Osteoblast (primary cell): ENCODE data around the gene TMEM9. TPM values are rescaled to one million over a fixed set of nuclear protein-coding genes. Genes with fewer than 3 reads are reported as not detected.

Source experiments
- DNase-seq: peaks from one replicate; pipeline ENCODE4 v3.0.0; 2011; ENCODE audit warnings: low spot score, mixed read lengths; ENCODE audit not compliant: insufficient read length; ENCODE audit errors: missing footprints
- H2AFZ ChIP-seq: 2 replicates; pipeline ENCODE4 v1.6.0; 2011; ENCODE audit warnings: mild to moderate bottlenecking, low read length
- H3K27ac ChIP-seq: 2 replicates; pipeline ENCODE4 v1.5.1; 2011; ENCODE audit warnings: mild to moderate bottlenecking, low read depth, low read length, moderate library complexity
- H3K27me3 ChIP-seq: 2 replicates; pipeline ENCODE4 v1.6.0; 2012; ENCODE audit warnings: mild to moderate bottlenecking, control low read depth, inconsistent platforms, low read length, moderate library complexity; ENCODE audit not compliant: insufficient read depth
- H3K36me3 ChIP-seq: 2 replicates; pipeline ENCODE4 v1.5.1; 2011; ENCODE audit warnings: mild to moderate bottlenecking, low read length, control low read depth, moderate library complexity; ENCODE audit not compliant: insufficient read depth
- H3K4me1 ChIP-seq: 2 replicates; pipeline ENCODE4 v1.5.1; 2011; ENCODE audit warnings: mild to moderate bottlenecking, low read length, control low read depth, moderate library complexity; ENCODE audit not compliant: insufficient read depth
- H3K4me2 ChIP-seq: 2 replicates; pipeline ENCODE4 v1.6.0; 2011; ENCODE audit warnings: mild to moderate bottlenecking, low read length; ENCODE audit not compliant: insufficient read depth
- H3K4me3 ChIP-seq: fragments of 200-600 bp; sonication (generic); 3 replicates; pipeline ENCODE4 v1.5.1; 2012; ENCODE audit warnings: mild to moderate bottlenecking, low read length, inconsistent platforms; ENCODE audit not compliant: insufficient read depth
- H3K79me2 ChIP-seq: 2 replicates; pipeline ENCODE4 v1.6.0; 2012; ENCODE audit warnings: mild to moderate bottlenecking, low read length, control low read depth, inconsistent platforms; ENCODE audit not compliant: insufficient read depth
- H3K9me3 ChIP-seq: 2 replicates; pipeline ENCODE4 v1.5.1; 2011; ENCODE audit warnings: low read depth, low read length, control low read depth
- H4K20me1 ChIP-seq: 2 replicates; pipeline ENCODE4 v1.6.0; 2012; ENCODE audit warnings: mild to moderate bottlenecking, low read length, control low read depth; ENCODE audit not compliant: insufficient read depth
- CTCF ChIP-seq: IDR thresholded peaks from 2 replicates; pipeline ENCODE4 v1.5.1; 2011; ENCODE audit warnings: mild to moderate bottlenecking, low read depth, low read length, moderate library complexity; ENCODE audit errors: extremely low read depth
- total RNA-seq: library from RNA; depleted of rRNA; stranded (reverse); fragments of >200 nt; gene quantifications from 2 replicates; pipeline ENCODE4 v1.2.3, GENCODE V29; 2012

The TMEM9 gene
- total RNA-seq, 1 donor = 45.6 TPM

- no peak for TF ChIP-seq CTCF
- Histone ChIP-seq H3K4me1 (no peaks in the 10 kb centered on the region), H3K4me2 (no peak overlapping the region), H3K9me3 (no peaks in the 10 kb centered on the region), H3K79me2 (no peaks in the 10 kb centered on the region), H3K36me3 (no peaks in the 10 kb centered on the region), H2AFZ (no peak overlapping the region), H3K4me3 (no peak overlapping the region), H3K27ac (no peak overlapping the region), H4K20me1 (no peaks in the 10 kb centered on the region), H3K27me3 (peaks cover 12% of the 10 kb centered on the region)
- no peak for DNase-seq
Observed at GRCh38 chr1:201094832-201095231, 59.4 kb downstream of the TMEM9 start.

GRCh38 chr1:201093962-201094361, 60.3 kb downstream of the TMEM9 start:
- H3K27ac ChIP-seq = no peak overlapping the region
- H3K79me2 ChIP-seq = no peaks in the 10 kb centered on the region
- H3K4me3 ChIP-seq = no peak overlapping the region
- H3K27me3 ChIP-seq = peaks cover 10% of the 10 kb centered on the region
- no peaks in the 10 kb centered on the region for H3K9me3 ChIP-seq
- DNase-seq = no peak
- TF ChIP-seq CTCF = no peak
- no peak overlapping the region for H2AFZ ChIP-seq
- H3K4me2 ChIP-seq = no peak overlapping the region
- no peaks in the 10 kb centered on the region for H3K36me3 ChIP-seq
- no peaks in the 10 kb centered on the region for H3K4me1 ChIP-seq
- no peaks in the 10 kb centered on the region for H4K20me1 ChIP-seq

- no peaks in the 10 kb centered on the region for H3K9me3 ChIP-seq
- no peaks in the 10 kb centered on the region for H3K4me1 ChIP-seq
- no peaks in the 10 kb centered on the region for H3K36me3 ChIP-seq
- no peak for TF ChIP-seq CTCF
- H3K4me2 ChIP-seq = no peak overlapping the region
- DNase-seq = no peak
- H3K79me2 ChIP-seq = no peaks in the 10 kb centered on the region
- H4K20me1 ChIP-seq = no peaks in the 10 kb centered on the region
- H3K27me3 ChIP-seq = peaks cover 14% of the 10 kb centered on the region
- H3K4me3 ChIP-seq = no peak overlapping the region
- no peak overlapping the region for H3K27ac ChIP-seq
- H2AFZ ChIP-seq = no peak overlapping the region
Observed at GRCh38 chr1:201093561-201093960, 60.7 kb downstream of the TMEM9 start.

GRCh38 chr1:201092738-201093137, 61.5 kb downstream of the TMEM9 start:
- DNase-seq = no peak
- Histone ChIP-seq H3K4me2 (no peak overlapping the region), H3K36me3 (no peaks in the 10 kb centered on the region), H3K4me3 (no peak overlapping the region), H3K9me3 (no peaks in the 10 kb centered on the region), H2AFZ (no peak overlapping the region), H3K27ac (no peak overlapping the region), H3K27me3 (peaks cover 13% of the 10 kb centered on the region), H3K79me2 (no peaks in the 10 kb centered on the region), H4K20me1 (no peaks in the 10 kb centered on the region), H3K4me1 (no peaks in the 10 kb centered on the region)
- TF ChIP-seq CTCF = no peak
